Measurements from ENCODE around the gene CCND3.
A peak's percentile ranks its signal among the peaks of the same experiment; 100 is the strongest.

Gene CCND3

GRCh38 chr6:41932378-41932777 lies 9.2 kb downstream of the CCND3 start:
- TF ChIP-seq, protein P1, sequence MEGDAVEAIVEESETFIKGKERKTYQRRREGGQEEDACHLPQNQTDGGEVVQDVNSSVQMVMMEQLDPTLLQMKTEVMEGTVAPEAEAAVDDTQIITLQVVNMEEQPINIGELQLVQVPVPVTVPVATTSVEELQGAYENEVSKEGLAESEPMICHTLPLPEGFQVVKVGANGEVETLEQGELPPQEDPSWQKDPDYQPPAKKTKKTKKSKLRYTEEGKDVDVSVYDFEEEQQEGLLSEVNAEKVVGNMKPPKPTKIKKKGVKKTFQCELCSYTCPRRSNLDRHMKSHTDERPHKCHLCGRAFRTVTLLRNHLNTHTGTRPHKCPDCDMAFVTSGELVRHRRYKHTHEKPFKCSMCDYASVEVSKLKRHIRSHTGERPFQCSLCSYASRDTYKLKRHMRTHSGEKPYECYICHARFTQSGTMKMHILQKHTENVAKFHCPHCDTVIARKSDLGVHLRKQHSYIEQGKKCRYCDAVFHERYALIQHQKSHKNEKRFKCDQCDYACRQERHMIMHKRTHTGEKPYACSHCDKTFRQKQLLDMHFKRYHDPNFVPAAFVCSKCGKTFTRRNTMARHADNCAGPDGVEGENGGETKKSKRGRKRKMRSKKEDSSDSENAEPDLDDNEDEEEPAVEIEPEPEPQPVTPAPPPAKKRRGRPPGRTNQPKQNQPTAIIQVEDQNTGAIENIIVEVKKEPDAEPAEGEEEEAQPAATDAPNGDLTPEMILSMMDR (IDR thresholded peaks at IDR 0.05; ENCODE audit: low read depth, low read length), result no peak
- DNase-seq (ENCODE audit: extremely low read depth, low read depth), result no peak

DNA sequence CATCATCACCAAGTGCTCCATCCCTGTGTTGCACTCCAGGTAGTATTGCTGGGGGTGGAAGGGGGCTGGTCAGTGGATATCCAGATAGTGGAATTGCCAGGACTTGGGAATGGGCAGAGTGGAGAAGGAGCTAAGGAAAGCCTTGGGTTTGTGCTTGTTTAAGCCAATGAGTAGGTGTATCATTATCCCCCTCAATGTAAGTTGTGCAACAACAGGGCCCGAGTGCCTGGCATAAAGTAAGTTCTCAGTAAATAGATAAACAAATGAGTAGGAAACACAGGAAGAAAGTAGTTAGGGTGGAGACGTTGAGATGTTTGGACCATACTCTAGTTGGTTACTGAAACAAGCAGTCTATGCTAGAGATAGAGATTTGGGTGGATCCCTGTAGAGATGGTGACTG lies 9.8 kb downstream of the CCND3 start:
- DNase-seq (ENCODE audit: extremely low read depth, low read depth), result no peak

DNA sequence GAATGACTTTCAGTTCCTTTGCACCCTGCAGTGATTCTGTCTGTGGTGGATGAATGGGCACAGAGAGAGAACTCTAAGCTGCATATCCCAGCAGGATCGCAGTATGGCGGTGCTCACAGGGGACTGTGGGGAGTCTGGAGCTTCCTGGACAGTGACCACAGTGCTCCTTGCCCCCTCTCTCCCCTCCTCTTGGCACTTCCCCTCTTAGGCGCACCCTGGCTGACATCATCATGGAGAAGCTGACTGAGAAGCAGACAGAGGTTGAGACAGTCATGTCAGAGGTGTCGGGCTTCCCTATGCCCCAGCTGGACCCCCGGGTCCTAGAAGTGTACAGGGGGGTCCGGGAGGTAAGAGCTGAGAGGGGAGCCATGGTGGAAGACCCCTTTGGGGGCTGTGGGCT lies 11.7 kb downstream of the CCND3 start:
- no peak for DNase-seq (ENCODE audit: extremely low read depth, low read depth)
- TF ChIP-seq, protein P1 (IDR thresholded peaks at IDR 0.05; ENCODE audit: low read depth, low read length), result no peak

More for the DNA sequence above, 9.8 kb downstream of the CCND3 start:
- TF ChIP-seq, protein P1 (IDR thresholded peaks at IDR 0.05; ENCODE audit: low read depth, low read length), result no peak

GRCh38 chr6:41927253-41927652 lies 14.4 kb downstream of the CCND3 start:
- TF ChIP-seq, protein P1 (IDR thresholded peaks at IDR 0.05; ENCODE audit: low read depth, low read length), result no peak
- no peak for DNase-seq (ENCODE audit: extremely low read depth, low read depth)

- DNase-seq (ENCODE audit: extremely low read depth, low read depth), result no peak
- TF ChIP-seq, protein P1 (IDR thresholded peaks at IDR 0.05; ENCODE audit: low read depth, low read length), result no peak
Measured at GRCh38 chr6:41922154-41922553, 19.5 kb downstream of the CCND3 start.

GRCh38 chr6:41921712-41921998 lies 20.0 kb downstream of the CCND3 start:
- DNase-seq (ENCODE audit: extremely low read depth, low read depth), result no peak
- TF ChIP-seq, protein P1 (IDR thresholded peaks at IDR 0.05; ENCODE audit: low read depth, low read length), result no peak

GRCh38 chr6:41920921-41921711 lies 20.5 kb downstream of the CCND3 start, which contains the start of the genes BYSL and MED20:
Gene BYSL, plus strand, starts transcription at chr6:41921499. Its CDS starts 64 bp downstream, at chr6:41921563.
Gene MED20, minus strand, starts transcription at chr6:41921139. Its CDS starts 121 bp downstream, at chr6:41921018.
- TF ChIP-seq, protein P1 (IDR thresholded peaks at IDR 0.05; ENCODE audit: low read depth, low read length), result peak; percentile 94
- DNase-seq (ENCODE audit: extremely low read depth, low read depth), result peak; percentile 80

Data from AG09319 (cell line).